22Rv1 (cell line): ENCODE data around the gene PCED1B.
A peak's percentile ranks its signal among the peaks of the same experiment; 100 is the strongest.

Experiments used
- H3K27ac ChIP-seq: fragments of 450-650 bp; 2 replicates; pipeline ENCODE4 v1.5.1; 2017
- CTCF ChIP-seq: fragments of 450-650 bp; IDR thresholded peaks from 2 replicates; pipeline ENCODE4 v1.5.1; 2017; ENCODE audit warnings: mild to moderate bottlenecking
- ZFX ChIP-seq: fragments of 450-650 bp; IDR thresholded peaks from 2 replicates; pipeline ENCODE4 v1.6.1; 2017; ENCODE audit warnings: antibody characterized with exemption, borderline replicate concordance

The PCED1B gene, protein sequence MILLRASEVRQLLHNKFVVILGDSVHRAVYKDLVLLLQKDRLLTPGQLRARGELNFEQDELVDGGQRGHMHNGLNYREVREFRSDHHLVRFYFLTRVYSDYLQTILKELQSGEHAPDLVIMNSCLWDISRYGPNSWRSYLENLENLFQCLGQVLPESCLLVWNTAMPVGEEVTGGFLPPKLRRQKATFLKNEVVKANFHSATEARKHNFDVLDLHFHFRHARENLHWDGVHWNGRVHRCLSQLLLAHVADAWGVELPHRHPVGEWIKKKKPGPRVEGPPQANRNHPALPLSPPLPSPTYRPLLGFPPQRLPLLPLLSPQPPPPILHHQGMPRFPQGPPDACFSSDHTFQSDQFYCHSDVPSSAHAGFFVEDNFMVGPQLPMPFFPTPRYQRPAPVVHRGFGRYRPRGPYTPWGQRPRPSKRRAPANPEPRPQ

DNA sequence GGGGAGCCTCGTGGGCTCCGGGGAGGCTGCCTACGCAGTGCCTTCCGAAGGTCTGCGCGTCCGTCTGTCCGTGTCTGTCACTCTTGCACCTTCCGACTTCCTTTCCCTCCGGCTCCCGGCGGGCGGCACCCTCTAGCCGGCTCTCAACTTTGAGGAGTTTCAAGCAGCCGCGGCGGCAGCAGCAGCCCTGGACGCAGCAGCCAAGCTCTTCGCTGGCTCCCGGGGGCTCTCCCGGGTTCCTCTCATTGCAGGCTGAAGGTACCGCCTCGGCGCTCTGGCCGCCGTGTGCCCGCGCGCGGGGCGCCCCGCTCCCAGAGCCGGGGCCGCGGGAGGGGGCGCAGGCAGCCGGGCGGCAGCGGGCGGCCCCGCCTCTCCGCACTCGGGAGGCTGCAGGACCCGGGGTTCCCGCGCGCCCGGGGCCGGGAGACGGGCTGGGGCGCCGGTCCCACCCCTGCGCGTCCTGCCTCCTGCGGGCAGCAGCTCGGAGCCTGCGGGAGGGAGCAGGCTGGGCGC lies at the start of gene PCED1B, which contains the start of gene AMIGO2:
PCED1B (plus strand) TSS at position 154 of the 513 bp plus-strand sequence. CDS start 155,443 bp downstream, outside the sequence.
AMIGO2 (minus strand) TSS at position 492 of the 513 bp plus-strand sequence. CDS start 957 bp downstream, outside the sequence.
- H3K27ac ChIP-seq, result peak within 1 kb of the TSS; percentile 49
- TF ChIP-seq CTCF (peak; percentile 81), ZFX (no peak)

DNA sequence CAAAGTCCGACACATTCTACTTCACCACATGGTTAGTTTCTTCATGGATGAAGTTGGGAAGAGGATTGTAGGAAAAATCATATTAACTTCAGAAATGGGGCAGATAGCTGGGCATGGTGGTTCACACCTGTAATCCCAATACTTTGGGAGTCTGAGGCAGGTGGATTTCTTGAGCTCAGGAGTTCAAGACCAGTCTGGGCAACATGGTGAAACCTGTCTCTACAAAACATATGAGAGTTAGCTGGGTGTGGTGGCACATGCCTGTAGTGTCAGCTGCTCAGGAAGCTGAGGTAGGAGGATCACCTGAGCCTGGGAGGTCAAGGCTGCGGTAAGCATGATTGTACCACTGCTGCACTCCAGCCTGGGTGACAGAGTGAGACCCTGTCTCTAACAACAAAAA lies 49.5 kb upstream of the PCED1B start:
- no peak overlapping the region for H3K27ac ChIP-seq
- TF ChIP-seq ZFX, result no peak
- TF ChIP-seq CTCF, result no peak

DNA sequence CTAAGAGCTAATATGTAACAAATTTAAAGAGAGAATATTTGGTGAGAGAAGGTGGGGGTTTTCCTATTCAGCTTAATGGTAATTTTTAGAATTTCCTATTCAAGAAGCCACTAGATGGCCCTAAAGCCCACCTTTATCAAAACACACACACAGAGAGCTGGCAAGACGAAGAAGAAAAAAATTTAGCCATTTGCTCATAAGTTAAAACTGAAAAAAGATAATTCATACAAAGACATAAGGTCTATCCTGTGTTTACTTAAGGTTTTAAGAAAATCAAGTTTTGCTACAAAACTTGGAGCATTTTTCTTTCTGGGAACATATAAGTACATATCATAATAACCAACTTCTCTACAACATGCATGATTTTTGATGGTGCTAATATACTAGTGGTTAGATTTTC lies 46.8 kb upstream of the PCED1B start:
- TF ChIP-seq CTCF (peak; percentile 84), ZFX (no peak)
- peak overlapping the region; percentile 54 for H3K27ac ChIP-seq

- H3K27ac ChIP-seq, result peak overlapping the region; percentile 54
- no peak for TF ChIP-seq CTCF
- TF ChIP-seq ZFX, result no peak
Observed at GRCh38 chr12:47033081-47033480, 46.3 kb upstream of the PCED1B start.

DNA sequence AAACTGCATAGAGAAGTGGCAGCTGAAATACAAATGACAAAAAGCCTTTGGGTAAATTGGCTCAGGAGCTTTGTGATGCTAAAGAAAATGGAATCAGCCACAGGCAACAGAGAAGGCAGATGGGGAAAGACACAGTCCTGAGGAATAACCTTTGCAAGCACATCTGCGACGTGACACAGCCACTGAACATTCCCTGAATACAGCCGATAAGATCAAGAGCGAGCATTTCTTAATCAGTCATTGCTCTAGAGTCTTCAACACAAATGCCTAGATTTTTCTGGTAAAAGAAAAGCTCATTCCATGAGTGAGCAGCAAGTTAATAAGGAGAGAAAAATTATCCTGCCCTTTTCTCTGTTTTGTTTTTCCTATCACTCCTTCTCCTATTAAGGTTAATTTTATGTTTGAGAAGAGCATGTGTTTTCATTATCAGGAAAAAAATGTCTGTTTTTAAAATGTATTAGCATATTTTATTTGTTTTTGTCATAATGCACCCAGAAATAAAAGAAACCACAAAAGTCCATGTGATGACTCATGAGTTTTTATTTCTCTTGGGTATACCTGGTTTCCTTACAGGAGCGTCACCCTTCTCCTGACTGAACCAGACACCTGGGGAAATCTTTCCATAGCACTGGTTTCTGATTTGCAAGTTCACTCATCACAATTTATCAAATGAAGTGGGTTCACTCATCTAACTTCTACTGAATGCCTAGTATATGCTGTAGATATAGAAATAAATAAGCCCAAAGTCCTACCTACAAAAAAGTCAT lies 45.4 kb upstream of the PCED1B start:
- peak overlapping the region; percentile 54 for H3K27ac ChIP-seq
- TF ChIP-seq ZFX (no peak), CTCF (no peak)

DNA sequence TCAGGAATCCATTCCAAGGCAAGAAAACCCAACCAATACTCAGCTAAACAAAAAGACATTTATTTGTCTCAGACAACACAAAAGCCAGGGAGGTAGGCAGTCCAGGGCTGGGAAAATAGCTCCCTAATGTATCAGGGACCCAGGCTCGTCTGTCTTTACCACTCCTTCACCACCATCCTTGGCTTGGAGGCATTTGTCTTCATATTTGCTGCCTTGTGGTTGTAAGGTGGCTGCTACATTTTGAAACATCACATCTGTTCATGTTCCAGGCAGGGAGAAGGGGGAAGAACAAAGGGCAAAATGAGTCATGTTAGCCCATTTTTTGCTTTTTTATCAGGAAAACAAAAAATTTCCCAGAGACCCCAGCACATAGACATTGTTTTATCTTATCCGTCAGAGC lies 44.8 kb upstream of the PCED1B start:
- TF ChIP-seq ZFX (no peak), CTCF (no peak)
- H3K27ac ChIP-seq, result 0 out of 2 replicates have a peak overlapping the region, but pooled peaks have one; percentile 9
